Germinal center (tissue), 1 donor: ENCODE data around the gene GBE1.

Experiments used
- DNase-seq: peaks from one replicate; pipeline ENCODE4 v3.0.0; 2012; ENCODE audit warnings: mixed read lengths, low spot score

Gene GBE1

DNA sequence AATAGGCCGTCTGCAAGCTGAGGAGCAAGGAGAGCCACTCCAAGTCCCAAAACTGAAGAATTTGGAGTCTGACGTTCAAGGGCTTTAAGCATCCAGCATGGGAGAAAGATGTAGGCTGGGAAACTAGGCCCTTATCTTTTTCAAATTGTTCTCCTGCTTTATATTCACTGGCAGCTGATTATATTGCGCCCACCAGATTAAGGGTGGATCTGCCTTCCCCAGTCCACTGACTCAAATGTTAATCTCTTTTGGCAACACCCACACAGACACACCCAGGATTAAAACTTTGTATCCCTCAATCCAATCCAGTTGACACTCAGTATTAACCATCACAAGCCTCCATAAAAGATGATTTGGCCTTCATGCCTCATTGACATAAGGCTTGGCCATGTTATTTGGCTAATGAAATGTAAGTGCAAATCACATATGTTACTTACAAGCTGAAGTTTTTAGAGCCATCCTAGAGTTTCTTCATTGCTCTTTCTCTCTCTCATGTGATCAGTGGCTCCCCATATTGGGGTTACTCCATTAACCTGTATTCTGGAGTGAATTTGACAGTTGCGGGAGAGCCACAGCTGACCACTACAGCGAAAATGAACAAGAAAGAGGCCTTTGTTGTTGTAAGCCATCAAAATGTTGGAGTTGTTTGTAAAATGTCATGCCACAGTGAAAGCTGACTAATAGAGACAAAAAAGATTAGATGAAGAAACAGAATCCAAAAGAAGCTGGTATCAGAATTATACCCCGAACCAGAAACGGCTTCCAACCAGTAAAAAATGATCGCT is 61.7 kb downstream of the GBE1 start:
- DNase-seq, result no peak

DNA sequence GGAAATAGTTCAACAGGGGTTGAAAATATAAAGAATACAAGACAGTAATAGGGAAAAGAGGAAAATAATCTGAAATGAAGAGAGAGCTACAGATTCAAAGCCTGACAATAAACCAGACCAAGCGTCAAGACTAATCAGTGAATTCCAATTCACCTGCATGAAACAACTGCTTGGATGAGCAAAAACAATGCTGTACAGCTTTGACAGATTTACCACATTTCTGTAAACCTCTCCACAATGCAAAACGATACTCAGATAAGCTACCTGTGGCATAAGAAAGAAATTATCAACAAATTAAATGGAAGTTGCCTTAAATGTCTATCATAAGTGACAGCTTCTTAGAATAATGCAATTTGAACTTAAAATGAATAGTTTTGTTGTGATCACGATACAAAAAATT is 65.4 kb downstream of the GBE1 start:
- no peak for DNase-seq

DNA sequence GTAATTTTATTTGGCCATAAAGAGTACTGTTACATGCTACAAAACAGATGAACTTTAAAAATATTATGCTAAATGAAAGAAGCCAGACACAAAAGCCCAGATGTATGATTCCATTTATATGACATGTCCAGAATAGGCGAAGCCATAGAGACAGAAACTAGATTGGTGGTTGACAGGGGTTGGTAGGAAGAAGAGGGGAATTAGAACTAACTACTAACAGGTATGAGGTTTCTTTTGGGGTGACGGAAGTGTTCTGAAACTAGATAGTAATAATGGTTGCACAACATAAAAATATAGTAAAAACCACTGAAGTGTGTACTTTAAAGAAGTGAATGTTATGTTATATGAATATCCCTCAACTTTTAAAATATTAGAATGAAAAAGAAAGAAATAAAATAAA is 66.1 kb downstream of the GBE1 start:
- no peak for DNase-seq

DNA sequence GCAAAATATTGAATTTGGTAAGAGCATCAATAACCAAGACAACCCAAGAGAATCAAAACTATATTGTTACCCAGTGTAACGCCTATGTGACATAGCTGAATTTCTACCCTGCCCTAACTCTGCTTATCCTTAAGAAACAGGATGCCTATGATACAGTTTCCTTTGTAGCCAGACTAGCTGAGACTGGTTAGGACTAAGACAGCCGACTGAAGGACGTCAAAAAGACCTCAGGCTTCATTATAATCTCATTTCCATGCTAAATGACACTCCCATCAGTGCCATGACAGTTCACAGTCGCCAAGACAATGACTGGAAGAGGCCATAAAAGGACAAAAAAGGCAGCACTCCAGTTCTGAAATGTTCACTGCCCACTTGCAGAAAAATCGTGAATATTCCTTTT is 66.8 kb downstream of the GBE1 start:
- DNase-seq, result no peak

DNA sequence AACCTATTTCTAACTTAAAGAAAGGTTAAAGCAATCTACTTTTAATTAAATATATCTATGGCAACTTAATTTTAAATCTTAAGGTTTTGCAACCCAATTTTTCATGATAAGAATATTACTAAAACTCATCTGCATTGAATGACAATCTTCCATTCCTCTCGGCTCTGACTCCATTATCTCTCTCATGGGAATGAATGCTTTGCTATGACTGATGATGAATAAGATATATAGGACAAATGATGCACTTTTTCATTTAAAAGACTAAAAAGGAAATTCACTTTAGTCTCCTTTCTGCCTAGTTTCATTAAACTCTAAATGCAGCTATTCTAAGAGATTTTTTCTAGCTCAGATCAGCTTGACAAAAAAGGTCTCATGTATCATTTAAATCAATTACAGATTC is 68.7 kb downstream of the GBE1 start:
- no peak for DNase-seq

DNA sequence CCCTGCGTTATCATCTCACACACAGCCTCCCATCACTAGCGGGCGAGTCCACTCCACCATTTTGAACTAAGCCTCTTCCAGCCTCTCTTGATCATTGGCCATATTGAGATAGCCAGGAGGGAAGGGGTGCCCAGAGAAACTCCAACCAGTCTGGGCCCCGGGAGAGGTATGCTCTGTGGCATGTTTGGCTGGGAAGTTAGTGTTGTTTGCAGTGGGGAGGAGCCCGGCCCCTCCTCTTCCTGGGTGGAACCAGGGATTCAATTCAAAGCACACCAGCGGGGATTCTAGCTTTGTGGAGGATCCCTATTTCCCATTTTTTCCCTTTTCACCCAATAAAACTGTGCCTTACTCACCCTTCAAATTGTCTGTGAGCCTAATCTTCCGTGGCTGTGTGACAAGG is 71.8 kb downstream of the GBE1 start:
- DNase-seq, result no peak

DNA sequence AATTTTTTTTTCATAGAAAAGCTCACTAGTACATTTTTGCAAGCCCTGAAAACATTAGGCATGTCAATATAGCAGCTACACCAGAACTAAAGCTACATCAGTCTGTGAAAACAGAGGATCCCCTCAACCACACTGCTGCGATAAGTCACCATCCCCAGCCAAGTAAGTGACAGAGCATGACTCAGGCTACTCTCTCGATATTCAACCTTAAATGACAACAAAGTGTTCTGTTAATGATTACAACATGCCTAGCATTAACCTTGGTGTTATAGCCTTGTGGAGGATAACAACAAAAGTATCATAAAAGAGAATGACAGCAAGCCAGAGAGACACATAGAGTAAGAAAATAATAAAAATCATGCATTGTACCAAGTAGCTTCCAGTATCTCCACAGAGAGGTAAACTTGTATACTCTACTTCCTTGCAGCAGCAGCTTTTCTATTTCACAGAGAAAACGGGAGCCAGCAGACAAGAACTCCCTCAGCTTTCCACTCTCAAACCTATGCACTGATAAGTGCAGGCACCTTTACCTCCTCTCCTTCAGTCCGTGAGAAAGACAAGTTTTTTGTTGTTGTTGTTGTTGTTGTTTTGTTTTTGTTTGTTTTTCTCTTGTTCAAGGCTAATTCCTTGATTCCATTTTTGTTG is 76.6 kb downstream of the GBE1 start:
- DNase-seq, result no peak

DNA sequence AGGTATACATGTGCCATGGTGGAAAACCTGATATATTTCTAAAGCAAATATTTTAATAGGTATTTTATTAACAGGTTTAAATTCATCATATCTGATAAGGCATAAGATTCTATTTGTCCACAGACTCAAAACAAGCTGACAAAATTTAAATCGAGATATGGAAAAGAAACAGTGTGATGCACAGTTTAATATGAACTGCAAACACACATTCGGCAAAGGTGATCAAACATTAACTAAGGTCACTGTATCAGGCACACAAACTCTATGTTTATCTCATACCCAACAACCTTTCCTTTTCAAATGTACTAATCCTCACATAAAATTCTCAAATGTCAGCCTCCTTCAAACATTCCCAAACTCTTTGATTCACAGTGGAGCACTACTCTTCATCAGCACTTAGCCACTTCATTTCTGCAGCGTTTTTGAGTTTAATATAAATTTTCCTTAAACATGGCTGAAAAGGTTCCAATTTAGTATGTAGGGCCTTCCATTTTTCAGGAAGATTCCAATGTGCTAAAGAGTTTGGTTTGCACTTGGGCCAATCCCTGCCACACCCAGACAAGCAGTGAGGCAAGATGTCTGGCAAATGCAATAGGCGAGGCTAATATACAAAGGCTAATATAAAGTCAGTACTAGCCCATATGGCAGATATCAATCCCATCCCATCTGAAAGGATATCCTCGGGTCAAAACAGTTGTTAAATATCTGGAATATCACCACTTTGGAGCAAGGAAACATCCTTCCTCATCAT is 84.6 kb downstream of the GBE1 start:
- no peak for DNase-seq

DNA sequence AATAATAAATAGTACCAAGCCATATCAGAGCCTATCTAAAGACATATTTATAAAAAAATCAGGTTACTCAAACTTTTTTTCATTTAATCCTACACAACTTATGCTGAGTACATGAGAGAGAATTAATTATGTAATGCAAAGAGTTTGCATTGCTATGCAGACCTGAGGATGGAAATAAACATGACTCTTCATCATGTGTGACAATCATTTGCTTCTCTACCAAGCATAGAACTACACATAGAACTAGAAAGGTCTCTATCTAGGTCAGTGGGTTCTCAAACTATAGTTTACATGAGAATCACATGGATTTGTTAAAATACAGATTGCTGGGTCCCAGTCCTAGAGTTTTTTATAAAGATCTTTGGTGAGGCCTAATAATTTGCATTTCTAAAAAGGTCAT is 86.8 kb downstream of the GBE1 start:
- no peak for DNase-seq

DNA sequence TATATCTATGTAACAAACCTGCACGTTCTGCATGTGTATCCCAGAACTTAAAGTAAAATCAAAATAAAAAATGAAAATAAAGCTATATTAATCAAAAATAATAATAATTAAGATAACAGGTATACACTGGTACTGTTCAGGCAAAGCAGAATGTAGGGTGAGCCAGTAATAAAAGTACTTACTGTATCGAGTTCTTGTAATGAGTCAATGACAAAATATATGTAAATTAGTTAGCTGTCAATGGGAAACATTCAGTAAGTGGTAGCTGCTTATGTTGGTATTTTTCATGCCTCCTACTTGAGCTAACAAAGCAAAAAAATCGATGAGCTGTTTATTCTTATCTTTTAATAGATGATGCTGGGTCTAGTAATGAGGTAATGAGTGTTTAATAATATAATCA is 93.2 kb downstream of the GBE1 start:
- DNase-seq, result no peak

DNA sequence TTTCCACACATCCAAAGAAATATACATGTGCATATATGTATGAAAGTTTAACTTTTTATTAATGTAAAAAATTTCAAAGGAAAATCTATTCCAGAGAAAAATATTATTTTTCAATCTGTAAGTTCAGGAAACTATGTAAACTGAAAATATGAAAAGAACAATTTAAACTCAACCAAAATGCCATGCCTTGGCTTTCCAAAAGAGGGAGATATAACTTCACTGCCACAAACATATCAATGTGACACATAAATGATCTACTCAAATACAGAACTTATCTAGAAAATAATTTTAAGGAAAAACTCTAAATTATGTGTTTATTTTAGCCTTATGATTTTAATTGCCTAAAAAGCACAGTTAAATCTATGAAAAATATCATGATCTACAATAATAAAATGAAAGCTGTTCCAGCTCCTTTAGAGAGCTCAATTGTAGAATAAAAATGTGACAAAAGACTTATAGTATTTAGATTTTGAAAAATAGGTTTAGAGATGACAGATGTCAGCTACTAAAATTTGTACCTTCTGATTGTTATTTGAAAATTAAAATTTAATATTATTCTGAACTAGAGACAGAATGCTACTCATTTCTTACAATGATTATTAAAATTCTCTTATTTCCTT is 94.8 kb downstream of the GBE1 start:
- no peak for DNase-seq

DNA sequence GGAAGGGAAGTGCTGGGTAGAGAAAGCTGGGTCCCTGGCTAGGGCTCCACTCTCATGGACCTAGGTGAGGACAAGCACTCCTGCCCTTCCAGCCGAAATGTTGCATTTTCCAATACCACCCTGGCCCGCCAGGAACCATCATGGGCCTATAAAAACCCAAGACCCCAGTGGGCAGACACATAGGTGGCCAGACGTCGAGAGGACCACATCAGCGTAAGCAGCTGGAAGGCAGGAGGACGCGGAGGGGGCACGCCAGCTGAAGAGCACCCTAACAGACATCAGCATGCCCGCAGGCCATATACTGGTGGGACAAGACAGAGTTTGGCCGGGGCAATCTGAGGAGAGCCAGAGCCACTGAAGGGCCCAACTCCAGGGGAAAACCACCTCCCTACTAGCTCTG is 98.3 kb downstream of the GBE1 start:
- DNase-seq, result no peak

DNA sequence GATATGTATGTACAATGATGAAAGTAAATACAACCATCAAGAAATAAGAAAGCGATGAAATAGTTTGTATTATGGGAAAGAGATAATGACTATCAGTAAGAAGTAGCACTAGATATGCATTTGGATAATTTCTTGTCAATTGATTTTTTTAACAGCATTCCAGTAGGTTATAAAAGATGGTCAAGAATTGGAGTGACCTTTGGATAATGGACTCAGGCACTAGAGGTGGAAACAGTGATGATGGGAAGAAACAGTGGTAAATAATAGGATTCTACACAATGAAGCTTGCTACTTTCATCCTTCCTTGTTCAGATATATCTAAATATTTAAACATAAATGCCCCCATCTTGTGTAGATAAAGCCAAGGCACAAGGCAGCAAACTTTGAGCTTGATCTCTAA is 101.4 kb downstream of the GBE1 start:
- no peak for DNase-seq

DNA sequence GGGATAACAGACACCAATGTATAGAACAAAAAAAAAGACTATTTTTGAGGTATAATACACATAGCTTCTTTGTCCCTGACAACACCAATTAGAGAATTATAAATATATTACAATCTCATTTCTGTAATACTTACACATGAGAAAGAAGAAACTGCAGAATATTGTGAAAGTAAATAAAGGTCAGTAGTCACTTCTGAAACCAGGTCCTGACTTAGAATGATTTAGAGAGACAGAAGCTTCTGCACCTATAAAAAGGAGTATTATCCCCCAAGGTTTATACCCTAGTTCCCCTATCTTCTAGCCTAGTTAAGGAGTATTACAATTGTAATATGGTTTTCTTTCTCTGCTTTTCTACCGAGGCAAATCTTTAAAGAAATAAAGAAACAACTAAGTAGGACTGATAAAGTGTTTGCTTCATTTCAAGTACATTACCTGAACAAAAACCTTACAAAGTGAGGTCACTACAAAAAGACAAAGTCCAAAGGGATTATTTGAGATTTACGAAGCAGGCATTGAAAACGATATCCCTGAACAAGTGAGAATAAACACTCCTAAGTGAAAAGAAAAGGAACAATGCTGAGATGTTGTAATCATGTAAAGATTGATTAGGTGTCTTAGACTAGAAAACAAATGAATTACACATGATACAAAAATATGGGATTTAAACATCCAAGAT is 103.0 kb downstream of the GBE1 start:
- DNase-seq, result no peak

DNA sequence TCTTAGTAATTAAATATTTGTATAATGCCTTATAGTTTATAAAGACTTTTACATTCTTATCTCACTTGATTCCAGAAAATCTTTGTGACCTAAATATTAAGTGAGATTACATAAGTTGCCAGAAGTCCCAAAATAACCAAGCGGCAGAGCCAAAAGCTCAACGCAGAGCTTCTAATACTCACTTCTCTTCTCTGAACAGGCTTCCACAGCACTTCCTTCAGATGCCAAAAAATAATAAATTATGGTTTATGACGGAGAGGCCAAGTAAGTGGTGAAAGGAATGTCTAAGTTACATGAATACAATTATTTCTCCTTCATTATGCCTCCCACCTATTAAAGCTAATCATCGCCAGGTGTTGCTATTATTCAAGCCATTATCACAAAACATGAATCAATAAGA is 110.3 kb downstream of the GBE1 start:
- DNase-seq, result no peak

DNA sequence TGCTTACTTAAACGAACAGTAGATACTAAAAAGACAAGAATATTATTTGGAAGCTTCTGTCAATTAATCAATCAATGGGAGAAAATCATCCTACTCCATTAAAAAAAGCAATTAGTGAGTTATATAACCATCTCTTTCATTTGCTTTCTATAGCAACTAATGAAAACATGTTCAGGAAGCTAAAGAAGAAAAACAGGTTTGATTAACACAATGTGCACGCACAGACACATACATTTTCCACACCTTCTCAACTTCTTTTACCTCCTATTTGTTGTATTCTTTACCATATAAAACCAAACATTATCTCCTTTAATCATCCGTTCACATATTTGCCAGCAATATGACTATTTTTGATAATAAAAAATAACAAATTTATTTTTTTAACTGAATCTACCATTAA is 111.3 kb downstream of the GBE1 start:
- DNase-seq, result no peak

DNA sequence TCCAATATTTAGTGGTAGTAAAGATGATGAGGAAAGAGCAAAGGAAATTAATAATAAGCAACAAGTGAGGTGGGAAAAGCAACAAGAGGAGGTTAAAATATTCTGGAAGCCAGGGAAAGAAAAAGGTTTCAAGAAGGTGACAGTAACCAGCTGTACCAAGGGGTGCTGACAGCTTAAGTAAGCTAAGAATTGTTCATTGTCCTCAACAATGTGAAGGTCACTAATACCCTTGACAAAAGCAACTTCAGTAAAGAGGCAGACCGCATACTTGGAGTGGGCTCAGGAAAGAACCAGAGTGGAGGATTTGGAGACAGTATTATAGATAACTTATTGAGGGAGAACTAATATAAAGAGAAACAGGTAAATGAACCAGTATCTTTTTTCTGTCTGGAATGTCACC is 116.2 kb downstream of the GBE1 start:
- DNase-seq, result no peak

DNA sequence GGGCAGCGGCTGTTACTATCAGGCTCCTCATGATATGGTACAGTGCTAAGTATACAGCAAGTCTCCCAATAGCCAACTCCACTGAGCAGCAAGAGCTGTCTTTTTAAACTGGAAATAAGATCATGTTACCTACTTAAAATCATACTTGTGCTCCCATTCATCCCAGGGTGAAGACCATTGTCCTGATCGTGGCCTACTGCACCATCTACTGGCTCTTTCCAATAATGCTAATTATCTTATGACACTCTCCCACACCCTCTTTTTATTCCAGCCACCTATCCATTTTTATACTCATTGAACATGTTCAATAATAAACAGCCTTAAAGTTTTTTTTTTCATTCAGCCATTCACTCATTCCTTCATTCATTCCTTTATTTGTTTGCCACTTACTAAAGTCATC is 117.7 kb downstream of the GBE1 start:
- DNase-seq, result no peak

DNA sequence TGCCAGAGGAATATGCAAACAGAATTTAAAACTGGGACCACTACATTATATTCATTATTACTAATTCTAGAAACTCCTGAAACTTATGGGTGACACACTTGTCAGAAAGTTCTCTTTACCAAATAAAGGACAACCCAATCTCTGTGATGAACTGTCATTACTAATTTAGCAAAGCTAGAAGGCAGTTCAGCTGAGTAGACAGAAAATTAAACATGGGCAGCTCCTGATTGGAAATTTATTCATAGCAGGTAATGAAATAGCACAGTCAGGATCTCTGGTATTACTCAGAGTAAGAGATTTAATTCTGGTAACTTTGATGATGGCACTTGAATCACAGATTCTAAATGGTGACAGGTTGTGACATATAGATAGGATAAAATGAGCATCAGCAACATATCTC is 123.0 kb downstream of the GBE1 start:
- no peak for DNase-seq

DNA sequence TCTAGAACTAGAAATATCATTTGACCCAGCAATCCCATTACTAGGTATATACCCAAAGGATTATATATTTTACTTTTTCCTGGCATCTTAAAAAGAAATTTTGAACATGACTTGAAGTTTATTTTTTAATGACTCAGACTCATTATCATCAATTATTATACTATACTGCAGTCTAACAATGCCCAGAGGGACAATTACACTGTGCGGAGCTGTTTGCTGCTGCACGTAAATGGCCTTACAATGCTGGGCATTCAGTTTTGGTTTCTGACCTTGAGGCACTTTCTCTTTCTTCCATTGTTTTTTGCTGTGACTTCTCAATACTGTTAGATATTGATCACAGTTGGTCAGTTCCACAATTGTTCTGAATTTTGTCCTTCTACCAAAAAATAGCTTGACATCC is 128.8 kb downstream of the GBE1 start:
- DNase-seq, result no peak

DNA sequence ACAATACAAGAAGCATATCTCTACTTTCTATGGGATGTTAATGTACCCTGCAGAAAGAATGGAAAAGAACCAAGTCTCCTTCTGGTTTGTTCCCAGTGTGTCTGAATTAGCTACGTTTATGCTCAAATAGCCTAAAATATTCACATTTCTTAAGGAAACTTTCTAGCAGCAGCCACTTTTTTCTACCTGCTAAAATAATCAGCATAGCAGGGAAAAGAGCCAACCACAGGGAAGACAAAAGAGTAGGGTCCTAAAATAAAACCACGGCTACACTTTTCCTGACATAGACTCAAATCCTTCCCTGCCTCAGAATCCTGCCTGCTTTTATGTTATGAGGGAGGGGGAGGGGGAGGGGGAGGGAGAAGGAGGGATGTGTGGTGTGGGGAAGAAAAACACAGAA is 136.7 kb downstream of the GBE1 start:
- DNase-seq, result no peak

DNA sequence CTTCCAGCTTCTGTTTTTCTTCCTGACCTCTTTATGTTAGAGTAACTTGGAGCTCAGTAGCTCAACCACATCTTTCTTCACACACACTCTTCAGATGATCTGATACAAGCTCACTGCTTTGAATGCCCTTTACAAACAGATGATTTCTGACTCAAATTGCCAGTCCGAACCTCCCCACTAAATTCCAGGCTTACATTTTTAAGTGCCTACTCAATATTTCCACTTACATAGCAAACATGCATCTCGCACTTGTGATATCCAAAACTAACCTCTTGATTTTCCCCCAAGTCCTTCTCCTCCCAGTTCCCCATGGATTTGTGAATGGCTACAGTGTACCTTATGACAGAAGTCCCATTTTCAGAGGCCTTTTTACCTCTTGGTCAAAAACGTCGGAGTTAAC is 139.1 kb downstream of the GBE1 start:
- DNase-seq, result no peak
